Endodermal cell (in vitro differentiated cells): ENCODE measurements around the gene NANOS1. TPM values are rescaled to one million over a fixed set of nuclear protein-coding genes. Genes with fewer than 3 reads are reported as not detected.

Experiments used
- DNase-seq: peaks from one replicate; pipeline ENCODE4 v3.0.0-alpha.2; 2017
- H3K27ac ChIP-seq: 2 replicates; pipeline ENCODE4 v1.5.1; 2013; ENCODE audit warnings: mild to moderate bottlenecking, low read depth, low read length, moderate library complexity
- H3K27me3 ChIP-seq: 2 replicates; pipeline ENCODE4 v1.6.1; 2013; ENCODE audit warnings: mild to moderate bottlenecking, low read length, moderate library complexity; ENCODE audit not compliant: insufficient read depth, control insufficient read depth, poor library complexity, severe bottlenecking
- H3K36me3 ChIP-seq: 2 replicates; pipeline ENCODE4 v1.7.0; 2013; ENCODE audit warnings: mild to moderate bottlenecking, low read length, moderate library complexity; ENCODE audit not compliant: control insufficient read depth, insufficient read depth
- H3K4me1 ChIP-seq: one replicate; pipeline ENCODE4 v1.7.0; 2013; ENCODE audit warnings: low read length; ENCODE audit not compliant: control insufficient read depth, insufficient read depth
- H3K4me3 ChIP-seq: 2 replicates; pipeline ENCODE4 v1.5.1; 2013; ENCODE audit warnings: mild to moderate bottlenecking, low read length, moderate library complexity
- H3K9ac ChIP-seq: 2 replicates; pipeline ENCODE4 v1.6.1; 2013; ENCODE audit warnings: mild to moderate bottlenecking, low read length, moderate library complexity; ENCODE audit not compliant: poor library complexity, severe bottlenecking; ENCODE audit errors: extremely low read depth
- H3K9me3 ChIP-seq: 2 replicates; pipeline ENCODE4 v1.6.1; 2013; ENCODE audit warnings: mild to moderate bottlenecking, low read length, moderate library complexity; ENCODE audit not compliant: control insufficient read depth
- H3K27ac Mint-ChIP-seq: 2 replicates; pipeline ENCODE4 v1.8.0; 2020; ENCODE audit warnings: mixed read lengths
- H3K27me3 Mint-ChIP-seq: 2 replicates; pipeline ENCODE4 v1.8.0; 2021; ENCODE audit warnings: mild to moderate bottlenecking, mixed read lengths; ENCODE audit not compliant: insufficient read depth
- H3K36me3 Mint-ChIP-seq: 2 replicates; pipeline ENCODE4 v1.8.0; 2020; ENCODE audit warnings: low read depth, mixed read lengths
- H3K4me1 Mint-ChIP-seq: 2 replicates; pipeline ENCODE4 v1.8.0; 2020; ENCODE audit warnings: mixed read lengths
- H3K4me3 Mint-ChIP-seq: 2 replicates; pipeline ENCODE4 v1.8.0; 2020; ENCODE audit warnings: mild to moderate bottlenecking, moderate library complexity, mixed read lengths
- H3K9me3 Mint-ChIP-seq: 2 replicates; pipeline ENCODE4 v1.8.0; 2020; ENCODE audit warnings: mild to moderate bottlenecking, mixed read lengths
- whole genome bisulfite sequencing, 2 experiments: methylation state at CpG; one replicate each; pipeline versions ENCODE4 v1.1.5 to v1.1.7; 2013; ENCODE audit warnings: missing lambda C conversion rate in 2 of 2, mixed read lengths in 1 of 2; ENCODE audit not compliant: insufficient coverage in 1 of 2, insufficient read length in 1 of 2; 5-methylcytosine and 5-hydroxymethylcytosine counted together
- total RNA-seq, 2 donors: library from RNA; stranded (reverse); fragmentation: NEBNext Ultra II Directional in 1 of 2; extraction: Animal tissue kit (Norgen Biotek cat#: 25700) in 1 of 2; gene quantifications; 2 replicates in 1 of 2; 3 replicates in 1 of 2; pipeline ENCODE4 v1.2.1, GENCODE V29; 2021
- TF ChIP-seq, protein P1 (sequence below): fragments of 200-600 bp; sonication (generic); conservative IDR thresholded peaks from 2 replicates; pipeline ENCODE4 v1.5.0; 2021; ENCODE audit warnings: antibody characterized with exemption, mild to moderate bottlenecking

Gene NANOS1
- total RNA-seq, 2 donors from 2014 or later, result 0.71 to 1.7 TPM

DNA sequence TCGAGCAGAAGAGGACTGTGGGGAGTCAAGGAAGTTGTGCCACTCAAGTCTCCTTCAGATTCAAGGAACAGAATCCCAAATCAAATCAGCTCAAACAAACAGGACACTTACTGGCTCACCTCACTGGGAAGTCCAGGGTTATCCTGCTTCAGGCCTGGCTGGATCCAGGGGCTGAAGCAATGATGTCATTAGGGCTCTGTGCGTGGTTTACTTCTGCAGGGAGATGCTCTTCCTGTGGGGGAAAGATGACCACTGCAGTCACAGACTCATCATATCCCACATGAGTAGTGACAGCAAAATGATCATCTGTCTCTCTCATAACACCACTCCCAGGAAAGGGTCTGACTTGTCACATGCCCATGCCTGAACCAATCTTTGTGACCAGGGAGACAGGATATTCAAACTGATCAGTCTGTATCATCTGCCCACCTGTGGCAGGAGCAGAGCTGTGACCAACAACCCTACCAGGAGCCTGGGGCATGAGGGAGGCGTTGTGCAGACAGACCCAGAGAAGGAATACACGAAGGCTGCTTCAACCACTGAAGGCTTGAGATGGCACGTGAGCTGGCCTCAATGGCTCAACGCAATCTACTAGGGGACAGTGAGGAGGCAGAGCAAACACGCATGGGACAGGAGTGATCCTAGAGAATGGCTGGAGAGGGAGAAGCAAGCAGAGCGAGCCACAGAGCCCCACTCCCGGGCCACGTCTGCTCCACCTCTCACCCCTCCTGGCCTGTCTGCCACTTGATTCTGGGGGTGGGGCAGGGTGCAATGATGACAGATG, 27.6 kb upstream of the NANOS1 start:
- Histone ChIP-seq H3K4me1 (no peaks in the 10 kb centered on the region), H3K9ac (no peak overlapping the region), H3K27ac (no peak overlapping the region), H3K9me3 (no peaks in the 10 kb centered on the region), H3K27me3 (no peaks in the 10 kb centered on the region), H3K4me3 (no peak overlapping the region), H3K36me3 (no peaks in the 10 kb centered on the region)
- Mint-ChIP-seq H3K9me3 (no peaks in the 10 kb centered on the region), H3K27me3 (peaks cover 4% of the 10 kb centered on the region), H3K4me3 (no peak overlapping the region), H3K4me1 (no peaks in the 10 kb centered on the region), H3K27ac (no peak overlapping the region), H3K36me3 (no peaks in the 10 kb centered on the region)
- WGBS, 2 experiments, result 89 to 100% methylated on average over 5 to 10 of the region's 10 CpGs
- TF ChIP-seq, protein P1, sequence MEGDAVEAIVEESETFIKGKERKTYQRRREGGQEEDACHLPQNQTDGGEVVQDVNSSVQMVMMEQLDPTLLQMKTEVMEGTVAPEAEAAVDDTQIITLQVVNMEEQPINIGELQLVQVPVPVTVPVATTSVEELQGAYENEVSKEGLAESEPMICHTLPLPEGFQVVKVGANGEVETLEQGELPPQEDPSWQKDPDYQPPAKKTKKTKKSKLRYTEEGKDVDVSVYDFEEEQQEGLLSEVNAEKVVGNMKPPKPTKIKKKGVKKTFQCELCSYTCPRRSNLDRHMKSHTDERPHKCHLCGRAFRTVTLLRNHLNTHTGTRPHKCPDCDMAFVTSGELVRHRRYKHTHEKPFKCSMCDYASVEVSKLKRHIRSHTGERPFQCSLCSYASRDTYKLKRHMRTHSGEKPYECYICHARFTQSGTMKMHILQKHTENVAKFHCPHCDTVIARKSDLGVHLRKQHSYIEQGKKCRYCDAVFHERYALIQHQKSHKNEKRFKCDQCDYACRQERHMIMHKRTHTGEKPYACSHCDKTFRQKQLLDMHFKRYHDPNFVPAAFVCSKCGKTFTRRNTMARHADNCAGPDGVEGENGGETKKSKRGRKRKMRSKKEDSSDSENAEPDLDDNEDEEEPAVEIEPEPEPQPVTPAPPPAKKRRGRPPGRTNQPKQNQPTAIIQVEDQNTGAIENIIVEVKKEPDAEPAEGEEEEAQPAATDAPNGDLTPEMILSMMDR, result no peak
- no peak for DNase-seq

DNA sequence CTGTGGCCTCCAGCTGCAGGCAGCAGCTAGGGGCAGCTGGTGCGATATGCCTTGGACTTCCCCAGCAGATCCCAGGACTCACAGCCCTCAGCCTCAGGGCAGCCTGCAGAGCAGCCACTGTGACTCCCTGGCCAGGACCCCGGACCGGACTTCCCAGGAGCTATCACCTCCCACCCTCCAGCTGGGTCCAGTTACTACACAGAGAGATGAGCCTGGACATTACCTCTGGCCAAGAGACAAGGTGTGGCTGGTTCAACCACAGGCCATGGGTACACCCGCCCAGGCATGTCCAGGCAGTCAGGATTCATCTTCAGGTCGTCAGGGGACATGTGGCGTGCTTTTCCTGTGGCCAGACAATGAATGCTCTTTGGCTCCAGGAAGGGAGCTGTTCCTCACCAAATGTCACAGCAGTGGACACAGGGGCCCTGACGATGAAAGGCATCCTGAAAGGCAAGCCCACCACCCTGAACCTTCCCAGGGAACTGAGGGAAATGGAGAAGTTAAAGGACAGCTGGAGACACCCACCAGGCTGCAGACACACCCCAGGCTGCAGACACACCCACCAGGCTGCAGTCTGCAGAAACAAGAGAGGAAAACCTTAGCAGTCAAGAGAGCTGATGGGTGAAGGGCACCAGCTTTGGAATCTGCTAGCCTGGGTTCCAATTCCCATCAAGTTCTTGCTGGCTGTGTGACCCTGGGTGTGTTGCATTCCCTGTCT, 25.8 kb upstream of the NANOS1 start:
- H3K9me3 ChIP-seq, result no peaks in the 10 kb centered on the region
- 86 to 90% methylated on average over 4 to 7 of the region's 7 CpGs for WGBS, 2 experiments
- Mint-ChIP-seq H3K36me3 (no peaks in the 10 kb centered on the region), H3K9me3 (no peaks in the 10 kb centered on the region), H3K27me3 (peaks cover 6% of the 10 kb centered on the region), H3K27ac (no peak overlapping the region), H3K4me3 (no peak overlapping the region), H3K4me1 (no peaks in the 10 kb centered on the region)
- H3K27ac ChIP-seq, result no peak overlapping the region
- TF ChIP-seq, protein P1, result no peak
- H3K4me3 ChIP-seq, result no peak overlapping the region
- no peaks in the 10 kb centered on the region for H3K4me1 ChIP-seq
- H3K9ac ChIP-seq, result no peak overlapping the region
- H3K27me3 ChIP-seq, result no peaks in the 10 kb centered on the region
- no peak for DNase-seq
- H3K36me3 ChIP-seq, result no peaks in the 10 kb centered on the region

DNA sequence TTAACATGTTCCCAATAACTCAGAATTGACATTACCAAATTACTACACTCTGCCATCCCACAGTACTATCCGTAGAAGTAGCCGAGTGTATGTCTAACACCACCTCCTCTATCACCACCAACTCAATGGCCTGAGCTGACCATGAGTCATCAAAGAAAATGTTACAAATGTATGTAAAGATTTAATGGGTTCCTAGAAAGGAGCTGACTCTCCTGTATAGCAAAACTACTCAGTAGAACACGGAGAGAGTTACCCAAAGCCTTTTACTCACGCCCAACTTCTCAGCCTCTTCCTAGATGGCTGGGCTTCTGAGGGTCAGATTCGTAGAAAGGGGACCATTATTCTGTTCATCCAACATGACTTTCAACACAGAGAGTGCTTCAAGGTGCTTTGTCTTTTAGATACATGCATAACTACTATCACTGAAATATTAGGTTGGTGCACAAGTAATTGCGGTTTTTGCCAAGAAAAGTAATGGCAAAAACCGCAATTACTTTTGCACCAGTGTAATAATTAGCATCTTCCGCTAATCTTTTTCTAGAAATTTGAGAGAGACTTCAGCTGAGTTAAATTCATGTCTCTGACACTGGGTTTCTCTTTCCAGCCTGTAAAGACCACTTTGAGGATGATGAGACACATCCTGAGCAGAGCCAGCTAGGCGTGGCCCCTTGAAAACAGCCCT, 24.0 kb upstream of the NANOS1 start:
- TF ChIP-seq, protein P1, result no peak
- Mint-ChIP-seq H3K27me3 (peaks cover 6% of the 10 kb centered on the region), H3K9me3 (no peaks in the 10 kb centered on the region), H3K27ac (no peak overlapping the region), H3K36me3 (no peaks in the 10 kb centered on the region), H3K4me3 (no peak overlapping the region), H3K4me1 (no peaks in the 10 kb centered on the region)
- Histone ChIP-seq H3K9me3 (no peaks in the 10 kb centered on the region), H3K4me1 (no peaks in the 10 kb centered on the region), H3K4me3 (no peak overlapping the region), H3K9ac (no peak overlapping the region), H3K27ac (no peak overlapping the region), H3K27me3 (no peaks in the 10 kb centered on the region), H3K36me3 (no peaks in the 10 kb centered on the region)
- DNase-seq, result no peak
- 91% methylated on average over 7 to 9 of the region's 9 CpGs for WGBS, 2 experiments
